GM18873 (cell line): ENCODE data around the gene DNAJB6.

ENCODE experiments used
- ATAC-seq: cut with Tn5 transposase; IDR thresholded peaks from one replicate; pipeline ENCODE4 v1.9.1; 2021; ENCODE audit warnings: mild to moderate bottlenecking, moderate library complexity, moderate number of reproducible peaks; ENCODE audit not compliant: unreplicated experiment, low FRiP score

The DNAJB6 gene

DNA sequence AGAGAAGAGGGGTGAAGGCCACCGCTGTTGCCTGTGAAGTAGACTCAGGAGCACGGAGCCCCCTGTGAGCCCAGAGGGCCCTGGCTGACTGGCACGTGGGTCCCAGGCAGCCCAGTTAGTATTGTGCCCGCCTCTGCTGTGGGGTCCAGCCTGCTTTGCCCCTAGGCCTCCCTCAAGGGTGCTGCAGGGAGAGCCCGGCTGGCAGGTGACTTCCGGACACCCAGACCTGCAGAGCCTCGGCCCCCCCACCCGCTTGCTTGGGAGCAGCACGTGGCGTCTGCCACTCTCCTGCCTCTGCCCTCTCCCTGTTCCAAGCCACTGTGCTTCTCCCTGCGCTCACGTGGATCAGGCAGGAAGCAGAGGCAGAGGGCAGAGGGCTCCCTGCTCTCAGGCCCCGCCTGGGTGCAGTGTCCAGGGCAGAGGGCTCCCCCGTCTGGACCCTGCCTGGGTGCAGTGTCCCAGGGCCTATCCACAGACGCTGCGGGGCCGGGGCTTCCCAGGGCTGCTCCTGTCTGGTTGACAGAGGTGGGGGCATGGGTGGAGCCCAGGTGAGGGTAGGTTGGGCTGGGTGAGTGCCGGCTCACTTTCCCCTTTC lies 88.4 kb downstream of the DNAJB6 start:
- no peak for ATAC-seq

GRCh38 chr7:157425761-157426160 lies 89.0 kb downstream of the DNAJB6 start:
- no peak for ATAC-seq

DNA sequence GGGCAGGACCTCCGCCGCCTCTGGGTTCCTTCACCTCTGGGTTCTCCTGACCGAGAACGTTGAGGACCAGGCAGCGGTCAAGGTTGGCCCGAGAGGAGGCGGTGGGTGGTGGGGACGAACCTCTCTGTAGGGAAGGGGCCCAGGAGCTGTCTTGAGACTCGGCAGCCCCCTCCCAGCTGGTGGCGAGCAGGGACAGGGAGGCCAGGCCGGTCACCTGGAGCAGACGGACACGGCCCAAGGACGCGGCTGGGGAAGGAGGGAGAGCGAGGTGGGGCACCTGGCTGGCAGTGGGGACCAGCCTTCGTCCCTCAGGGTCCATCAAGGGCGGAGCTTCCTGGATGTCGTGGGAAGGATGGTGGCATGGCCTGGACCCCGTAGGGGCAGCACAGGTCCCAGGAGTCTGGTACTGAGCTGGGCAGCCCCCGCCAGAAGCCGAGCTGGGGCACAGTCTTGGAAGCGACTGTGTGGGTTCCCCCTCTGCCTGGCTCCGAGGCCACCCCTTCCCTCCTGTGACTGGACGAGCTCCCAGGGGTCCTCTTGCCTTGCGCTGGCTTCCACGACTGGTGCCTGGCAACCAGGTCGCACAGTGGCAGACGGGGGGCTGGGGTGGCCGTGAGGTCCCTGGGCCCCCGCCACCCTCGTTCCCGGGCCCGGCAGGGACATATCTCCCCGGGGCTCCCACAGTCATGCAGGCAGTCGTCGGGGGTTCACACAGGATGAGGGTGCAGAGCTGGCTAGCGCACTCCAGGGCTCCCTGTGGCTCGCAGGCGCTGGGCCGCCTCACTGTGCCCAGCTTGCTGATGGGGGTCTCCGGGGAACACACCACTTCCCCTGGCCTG lies 89.9 kb downstream of the DNAJB6 start:
- ATAC-seq: no peak

- no peak for ATAC-seq
These were observed 91.2 kb downstream of the DNAJB6 start for GRCh38 chr7:157427811-157428553.

DNA sequence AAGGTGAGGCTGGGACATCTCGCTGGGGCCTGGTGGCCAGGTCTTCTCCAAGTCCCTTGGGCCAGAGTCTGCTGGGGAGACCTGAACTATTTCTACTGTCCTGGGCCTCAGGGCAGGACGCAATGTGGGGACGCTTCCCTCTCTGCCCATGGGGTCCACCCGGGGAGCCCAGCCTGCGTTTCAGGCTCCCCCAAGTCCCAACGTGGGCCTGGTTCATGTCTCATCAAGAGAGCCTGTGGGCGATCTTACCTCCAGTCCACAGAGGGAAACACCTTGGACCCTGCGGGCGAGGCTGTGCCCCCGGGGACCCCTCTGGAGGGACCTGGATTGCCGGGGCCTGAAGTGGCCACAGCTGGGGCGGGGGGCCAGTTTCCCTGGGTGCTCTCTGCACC lies 91.7 kb downstream of the DNAJB6 start:
- ATAC-seq: no peak

- no peak for ATAC-seq
These were observed 92.3 kb downstream of the DNAJB6 start for GRCh38 chr7:157429001-157429679.

DNA sequence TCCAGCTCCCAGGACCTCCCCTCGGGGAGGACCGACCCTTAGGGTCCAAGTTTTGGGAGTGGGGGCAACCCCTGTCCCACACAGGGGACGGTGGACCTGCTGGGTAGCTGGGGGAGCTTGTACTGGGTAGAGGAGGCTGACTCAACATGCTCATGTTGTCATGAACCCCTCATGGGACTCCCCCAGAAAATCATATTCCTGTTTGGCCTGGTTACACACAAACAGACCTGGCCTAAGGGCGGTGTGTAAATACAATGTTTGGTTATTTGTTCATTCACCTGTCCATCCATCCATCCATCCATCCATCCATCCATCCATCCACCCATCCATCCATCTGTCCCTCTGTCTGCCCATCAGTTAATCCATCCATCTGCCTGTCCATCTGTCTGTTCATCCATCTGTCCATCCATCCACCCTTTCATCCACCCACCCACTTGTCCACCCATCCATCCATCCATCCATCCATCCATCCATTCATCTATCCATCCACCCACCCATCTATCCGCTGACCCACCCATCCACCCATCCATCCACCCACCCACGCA lies 92.9 kb downstream of the DNAJB6 start:
- no peak for ATAC-seq

DNA sequence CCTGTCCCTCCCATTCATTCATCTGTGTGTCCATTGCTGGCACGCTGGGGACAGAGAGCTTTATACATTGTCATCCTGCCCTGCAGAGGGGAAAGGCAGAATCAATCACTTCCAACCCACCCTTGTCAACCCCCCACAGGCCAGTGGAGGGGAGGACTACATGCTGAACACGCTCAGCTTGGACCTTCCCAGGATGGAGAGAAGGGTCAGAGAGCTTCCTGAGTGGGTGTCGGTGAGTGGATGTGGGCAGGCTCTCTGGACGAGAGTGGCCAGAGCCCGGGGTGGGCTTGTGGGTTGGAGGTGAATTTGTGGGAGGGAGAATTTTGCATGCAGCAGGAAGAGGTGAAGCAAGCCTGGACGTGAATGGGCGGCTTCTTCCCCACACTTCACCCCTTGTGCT lies 93.9 kb downstream of the DNAJB6 start:
- no peak for ATAC-seq

DNA sequence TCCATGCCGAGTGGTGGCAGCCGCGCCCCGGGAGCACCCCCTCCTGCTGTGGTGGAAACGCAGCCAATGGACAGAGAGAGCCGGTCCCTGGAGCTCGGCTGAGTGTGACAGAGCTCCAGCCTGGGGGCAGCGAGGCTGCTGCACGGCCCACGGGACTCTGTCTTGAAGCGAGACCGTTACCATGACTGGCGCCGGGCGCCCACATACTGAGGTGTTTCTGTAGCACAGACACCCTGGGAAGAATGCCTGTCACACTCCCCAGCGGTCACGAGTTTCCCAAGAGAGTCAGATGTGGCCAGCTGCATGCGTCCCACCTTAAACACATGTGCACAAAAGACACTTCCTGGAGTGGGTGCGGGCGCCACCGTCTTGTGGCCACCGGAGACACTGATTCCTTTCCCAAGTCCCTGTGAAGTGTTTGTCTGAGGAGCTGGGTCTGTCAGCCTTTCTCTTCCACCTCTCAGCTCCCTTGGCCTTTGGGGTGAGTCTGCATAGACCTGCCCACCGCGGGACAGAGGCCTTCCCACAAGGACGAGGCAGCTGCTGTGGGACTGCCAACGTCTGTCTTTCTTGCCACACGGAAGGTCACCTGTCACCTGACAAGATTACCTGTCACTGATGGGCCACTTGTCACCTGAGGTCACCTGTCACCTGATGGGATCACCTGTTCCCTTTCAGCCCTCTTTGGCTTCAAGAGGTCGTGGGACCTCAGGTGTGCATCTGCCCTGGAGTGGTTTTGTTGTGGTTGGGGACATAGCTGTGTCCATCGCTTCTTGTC lies 94.6 kb downstream of the DNAJB6 start:
- ATAC-seq: no peak

DNA sequence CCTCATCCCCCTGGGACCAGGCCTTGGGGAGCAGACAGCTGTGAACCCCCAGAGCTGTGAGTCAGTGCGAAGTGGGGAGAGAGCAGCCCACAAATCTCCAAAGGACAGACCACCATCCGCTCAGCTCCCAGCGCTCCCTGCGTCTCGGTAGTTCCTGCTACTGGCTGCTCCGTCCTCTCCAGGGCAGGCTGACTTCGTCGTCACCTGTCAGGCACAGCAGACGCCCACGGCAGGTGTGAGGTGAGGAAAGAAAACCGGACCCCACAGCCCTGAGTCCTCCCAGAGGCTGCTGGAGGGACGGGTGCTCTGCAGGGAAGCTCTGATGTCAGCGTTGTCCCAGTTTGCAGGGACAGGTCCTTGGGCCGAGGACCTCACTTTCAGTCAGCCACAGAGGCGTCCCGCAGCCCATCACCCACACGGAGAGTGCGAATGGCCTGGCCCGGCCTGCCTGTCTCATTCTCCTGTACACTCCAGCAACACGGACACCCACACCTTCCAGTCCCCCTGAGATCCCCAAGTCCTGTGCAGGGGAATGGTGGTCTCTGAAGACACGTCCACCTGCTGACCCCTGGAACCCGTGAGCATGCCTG lies 95.2 kb downstream of the DNAJB6 start:
- ATAC-seq: no peak

GRCh38 chr7:157432541-157432956 lies 95.7 kb downstream of the DNAJB6 start:
- ATAC-seq: no peak

GRCh38 chr7:157432957-157433576 lies 96.3 kb downstream of the DNAJB6 start:
- no peak for ATAC-seq

DNA sequence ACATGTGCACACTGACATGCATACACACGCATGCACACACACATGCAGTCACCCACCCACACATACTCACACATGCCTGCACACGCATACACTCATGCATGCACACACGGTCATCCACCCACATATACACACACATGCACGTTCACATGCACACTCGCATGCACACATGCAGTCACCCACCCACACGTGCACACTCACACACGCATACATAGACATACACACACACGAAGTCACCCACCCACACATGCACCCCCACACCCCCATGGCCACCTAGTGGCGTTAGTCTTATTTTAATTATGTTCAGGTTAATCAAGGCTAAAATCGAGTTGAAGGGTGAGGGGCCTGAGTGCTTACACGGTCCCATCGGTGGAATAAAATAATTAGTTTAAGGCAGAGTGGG lies 96.8 kb downstream of the DNAJB6 start:
- no peak for ATAC-seq

DNA sequence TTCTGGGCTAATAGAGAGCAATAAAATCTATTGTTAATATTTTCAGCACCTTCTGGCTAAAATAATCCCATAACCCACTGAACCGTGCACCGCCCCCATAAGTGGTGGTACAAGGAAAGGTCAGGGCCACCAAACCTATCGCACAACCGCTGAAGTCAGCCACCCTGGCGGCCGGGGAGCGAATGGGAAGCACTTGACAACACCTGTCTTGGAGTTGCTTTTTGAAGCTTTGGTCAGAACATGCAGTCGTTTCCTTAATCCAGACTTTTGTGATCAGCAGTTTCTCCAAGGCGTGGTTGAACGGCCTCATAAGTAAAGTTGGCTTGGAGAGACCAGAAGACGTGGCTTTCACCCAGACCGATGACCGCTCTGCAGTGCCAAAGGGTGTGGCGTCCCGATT lies 97.4 kb downstream of the DNAJB6 start:
- ATAC-seq: no peak

DNA sequence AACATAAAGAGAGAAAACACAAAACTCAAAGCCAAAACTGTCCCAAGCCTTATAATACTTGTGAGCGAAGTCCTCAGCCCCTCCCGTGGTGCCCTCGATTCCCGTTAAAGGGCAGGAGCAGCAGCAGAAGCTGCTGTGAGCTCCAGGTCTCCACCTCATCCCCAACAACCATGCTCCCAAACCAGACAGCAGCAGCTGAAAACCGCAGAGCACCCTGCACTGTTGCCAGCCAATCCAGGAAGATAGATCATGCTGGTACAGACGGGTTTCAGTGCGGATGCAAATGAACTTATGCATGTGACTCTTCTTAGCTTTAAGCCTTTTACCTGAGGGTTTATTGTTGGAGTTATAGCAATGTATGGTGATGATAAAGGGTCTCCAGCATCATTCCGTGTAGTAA lies 97.9 kb downstream of the DNAJB6 start:
- no peak for ATAC-seq

- ATAC-seq: no peak
These were observed 99.3 kb downstream of the DNAJB6 start for GRCh38 chr7:157436076-157436475.

DNA sequence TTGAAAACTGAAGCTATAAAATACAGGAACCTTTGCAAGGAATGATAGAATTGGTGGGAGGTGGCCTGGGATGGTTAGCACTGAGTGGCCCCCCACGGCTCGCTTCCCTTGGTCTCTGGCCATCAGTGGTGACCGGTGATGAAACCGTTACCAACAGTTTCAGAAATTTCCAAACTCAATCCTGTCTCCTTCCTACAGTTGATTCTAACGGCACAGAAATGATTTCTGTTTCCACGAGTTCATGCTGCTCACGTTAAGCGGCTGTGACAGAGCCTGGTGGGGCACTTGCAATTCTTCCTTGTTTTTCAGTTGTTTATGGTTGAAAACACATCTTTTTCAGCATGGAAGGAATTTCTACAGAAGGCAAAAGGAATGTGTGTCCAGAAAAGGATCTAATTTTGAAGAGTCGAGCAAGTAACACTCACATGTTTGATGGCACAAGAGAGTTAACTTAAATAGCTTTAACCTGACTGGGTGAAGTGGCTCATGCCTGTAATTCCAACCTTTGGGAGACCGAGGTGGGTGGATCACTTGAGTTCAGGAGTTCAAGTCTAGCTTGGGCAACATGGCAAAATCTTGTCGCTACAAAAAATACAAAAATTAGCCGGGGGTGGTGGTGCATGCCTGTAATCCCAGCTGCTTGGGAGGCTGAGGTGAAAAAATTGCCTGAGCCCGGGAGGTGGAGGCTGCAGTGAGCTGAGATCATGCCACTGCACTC lies 100.1 kb downstream of the DNAJB6 start:
- ATAC-seq: no peak

DNA sequence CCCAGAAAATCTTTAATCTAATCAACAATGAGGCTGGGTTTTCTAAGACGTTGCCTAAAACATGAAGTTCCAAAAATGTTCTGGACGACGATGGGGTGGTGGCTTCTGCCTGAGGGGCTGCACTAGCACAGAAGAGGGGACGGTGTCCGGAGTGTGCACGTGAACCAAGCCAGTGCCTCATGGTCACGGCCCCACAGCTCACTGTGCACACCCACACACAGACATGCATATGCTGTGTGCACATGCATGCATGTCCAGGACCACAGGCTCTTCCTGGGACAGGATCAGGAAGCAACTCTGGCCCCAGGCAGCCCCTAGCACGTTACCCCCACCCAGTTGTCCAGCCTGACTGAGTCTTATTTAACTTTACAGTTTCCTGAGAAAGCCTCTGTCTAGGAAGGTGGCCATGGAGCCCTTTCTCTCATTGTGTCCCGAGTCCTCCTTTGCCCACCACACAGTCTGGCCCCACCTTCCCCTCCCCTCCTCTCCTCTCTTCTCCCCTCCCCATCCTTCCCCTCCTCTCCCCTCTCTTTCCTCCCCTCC lies 100.8 kb downstream of the DNAJB6 start:
- ATAC-seq: no peak
